Calu3 (cell line): ENCODE data around the gene MAP3K4. TPM values are rescaled to one million over a fixed set of nuclear protein-coding genes. Genes with fewer than 3 reads are reported as not detected.

ENCODE experiments used
- BruUV-seq: library from RNA; stranded (reverse); fragments of 400-500 nt; replicated peaks from 2 replicates; lab custom pipeline; 2021; lab: Mats Ljungman, UMichigan
- CTCF ChIA-PET: fragments of 300-600 bp; sonication (Branson Sonifier 250); formaldehyde crosslinking; loops from one replicate; lab custom pipeline; 2022; ENCODE audit warnings: antibody characterized with exemption; lab: Charles Lee
- DNase-seq: peaks from one replicate; pipeline ENCODE4 v3.0.0; 2022
- H3K27ac Mint-ChIP-seq: one replicate; pipeline ENCODE4 v1.8.0; 2022; ENCODE audit warnings: mixed read lengths; ENCODE audit not compliant: unreplicated experiment
- H3K27me3 Mint-ChIP-seq: one replicate; pipeline ENCODE4 v1.8.0; 2022; ENCODE audit warnings: mixed read lengths; ENCODE audit not compliant: unreplicated experiment
- H3K36me3 Mint-ChIP-seq: one replicate; pipeline ENCODE4 v1.8.0; 2022; ENCODE audit warnings: mild to moderate bottlenecking, moderate library complexity, mixed read lengths; ENCODE audit not compliant: insufficient read depth, unreplicated experiment
- H3K4me1 Mint-ChIP-seq: one replicate; pipeline ENCODE4 v1.8.0; 2022; ENCODE audit warnings: mild to moderate bottlenecking, low read depth, mixed read lengths; ENCODE audit not compliant: unreplicated experiment
- H3K4me3 Mint-ChIP-seq: one replicate; pipeline ENCODE4 v1.8.0; 2022; ENCODE audit warnings: mild to moderate bottlenecking, low read depth, moderate library complexity, mixed read lengths; ENCODE audit not compliant: unreplicated experiment
- H3K9me3 Mint-ChIP-seq: one replicate; pipeline ENCODE4 v1.8.0; 2022; ENCODE audit warnings: low read depth, mixed read lengths; ENCODE audit not compliant: unreplicated experiment
- CTCF ChIP-seq: fragments of 200-600 bp; IDR thresholded peaks from one replicate; pipeline ENCODE4 v1.8.0; 2022; ENCODE audit warnings: antibody characterized with exemption; ENCODE audit not compliant: unreplicated experiment
- intact Hi-C: fragments of 100-400 bp; cut with micrococcal nuclease; formaldehyde crosslinking; loops from one replicate; pipeline ENCODE4 v1.10.0; 2022; ENCODE audit not compliant: unreplicated experiment
- total RNA-seq: library from RNA; stranded (reverse); gene quantifications from 2 replicates; pipeline ENCODE4 v1.2.3, GENCODE V29; 2022

The MAP3K4 gene
- total RNA-seq, 1 experiment from 2014 or later = 62.2 TPM

GRCh38 chr6:161029195-161029809, 37.7 kb downstream of the MAP3K4 start:
- intact Hi-C loops = no loop called here
- BruUV-seq = no TSS peak
- Mint-ChIP-seq H3K36me3 (no peaks in the 10 kb centered on the region), H3K27ac (no peak overlapping the region), H3K27me3 (no peaks in the 10 kb centered on the region), H3K4me3 (no peak overlapping the region), H3K9me3 (peaks cover 3% of the 10 kb centered on the region), H3K4me1 (peaks cover 20% of the 10 kb centered on the region)
- CTCF ChIA-PET = interaction anchor here (0.6 to 3.3 kb wide), 2 partner anchors 10 to 231 kb away, joined by 3 to 12 read pairs; no protein-coding TSS in a partner anchor
- no peak for TF ChIP-seq CTCF
- no peak for DNase-seq

DNA sequence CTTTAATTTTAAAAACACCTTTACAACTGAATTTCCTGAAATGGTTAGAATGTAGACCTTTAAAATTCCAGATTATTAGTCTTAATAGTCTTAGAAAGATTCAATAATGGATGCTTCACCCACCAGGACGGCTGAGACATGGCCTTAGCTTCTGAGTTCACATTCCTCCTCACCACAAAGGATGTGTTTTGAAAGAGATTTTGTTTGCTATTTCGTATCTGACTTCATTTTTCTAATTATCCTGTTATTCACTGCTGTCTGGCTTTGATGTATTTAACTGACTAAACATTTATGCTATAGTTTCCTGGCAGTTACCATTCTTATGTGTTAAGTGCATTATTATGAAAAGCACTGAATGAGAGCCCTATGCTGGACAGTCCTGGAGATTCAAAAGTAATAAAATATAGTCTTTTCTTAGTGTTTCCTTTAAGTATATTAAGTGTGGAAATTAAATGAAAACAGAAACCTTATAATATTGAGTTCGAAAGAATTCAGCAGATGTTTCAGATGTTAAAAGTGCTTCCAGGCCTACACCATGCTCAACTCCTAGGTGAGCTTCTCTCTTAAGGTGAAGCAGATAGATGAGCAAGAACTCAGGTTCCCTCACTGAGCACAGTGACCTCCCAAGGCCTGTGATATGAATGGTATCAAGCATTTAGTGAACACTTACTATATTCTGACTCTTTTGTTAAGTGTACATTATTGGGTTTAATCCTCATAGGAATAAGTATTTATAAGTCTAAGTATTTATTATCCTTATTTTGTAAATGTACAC, 40.3 kb downstream of the MAP3K4 start:
- Mint-ChIP-seq H3K27me3 (no peaks in the 10 kb centered on the region), H3K9me3 (no peaks in the 10 kb centered on the region), H3K4me1 (peaks cover 29% of the 10 kb centered on the region), H3K4me3 (no peak overlapping the region), H3K27ac (no peak overlapping the region), H3K36me3 (peaks cover 6% of the 10 kb centered on the region)
- TF ChIP-seq CTCF = no peak
- intact Hi-C loops = no loop called here
- CTCF ChIA-PET = no interaction called here
- DNase-seq = no peak
- no TSS peak for BruUV-seq

GRCh38 chr6:161033667-161034066, 42.1 kb downstream of the MAP3K4 start:
- intact Hi-C loops = no loop called here
- Mint-ChIP-seq H3K4me3 (no peak overlapping the region), H3K36me3 (peaks cover 13% of the 10 kb centered on the region), H3K27ac (no peak overlapping the region), H3K27me3 (no peaks in the 10 kb centered on the region), H3K9me3 (no peaks in the 10 kb centered on the region), H3K4me1 (peaks cover 37% of the 10 kb centered on the region)
- no peak for TF ChIP-seq CTCF
- CTCF ChIA-PET = no interaction called here
- BruUV-seq = no TSS peak
- no peak for DNase-seq

DNA sequence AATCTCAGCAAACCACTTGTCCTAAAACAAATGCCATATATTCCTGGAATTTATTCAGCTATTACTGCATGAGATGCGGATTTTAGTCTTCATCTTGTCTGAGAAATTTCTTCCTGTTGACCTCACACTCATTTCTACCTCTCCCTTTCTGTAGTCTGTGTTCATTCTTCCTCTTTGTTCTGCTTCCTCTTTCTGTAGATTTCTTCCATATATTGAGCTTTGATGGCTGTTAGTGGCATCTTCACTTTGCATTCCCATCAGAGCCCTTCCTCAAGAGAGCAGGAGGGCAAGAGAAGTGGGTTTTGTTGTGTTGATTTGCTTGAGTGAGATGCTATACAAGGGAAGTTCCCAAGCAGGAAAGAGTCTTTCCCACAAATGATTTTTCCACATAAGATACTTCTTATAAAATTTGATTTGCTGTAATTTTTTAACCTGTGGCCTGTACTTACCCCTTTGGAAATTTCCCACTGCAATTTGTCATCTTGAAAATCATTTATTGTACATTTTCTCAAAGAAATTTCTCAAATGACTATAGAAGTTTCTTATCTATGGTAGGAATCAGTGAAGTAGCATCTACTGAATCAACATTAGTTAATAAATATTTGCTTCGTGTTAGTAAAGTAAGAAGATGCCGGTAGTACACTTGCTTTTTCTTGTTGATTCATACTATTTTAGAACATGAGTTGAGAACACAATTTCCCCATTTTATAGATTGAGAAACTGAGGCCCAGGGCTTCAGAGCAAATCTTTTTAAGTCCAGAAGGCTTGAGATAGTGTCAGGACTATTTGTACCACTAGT, 43.8 kb downstream of the MAP3K4 start:
- no peak overlapping the region for H3K4me3 Mint-ChIP-seq
- no peak overlapping the region for H3K27ac Mint-ChIP-seq
- H3K27me3 Mint-ChIP-seq = no peaks in the 10 kb centered on the region
- intact Hi-C loops = no loop called here
- no peaks in the 10 kb centered on the region for H3K9me3 Mint-ChIP-seq
- CTCF ChIA-PET = no interaction called here
- no TSS peak for BruUV-seq
- H3K36me3 Mint-ChIP-seq = peaks cover 19% of the 10 kb centered on the region
- peaks cover 30% of the 10 kb centered on the region for H3K4me1 Mint-ChIP-seq
- no peak for DNase-seq
- TF ChIP-seq CTCF = no peak
